ENCODE data around the gene TBX10.
"Not testable (repeated sequence)": the region's sequence is repeated elsewhere in the genome, so short reads cannot be mapped to it uniquely, and the experiment has no call there.

The TBX10 gene

GRCh38 chr11:67621928-67622327 is 17.6 kb downstream of the TBX10 start:
- H3K9me3 ChIP-seq (ENCODE audit: control insufficient read depth, insufficient read depth, low read length); H3K36me3 ChIP-seq (ENCODE audit: control insufficient read depth, insufficient read depth, low read length); H3K4me1 ChIP-seq (ENCODE audit: control insufficient read depth, insufficient read depth, low read length); H3K27me3 ChIP-seq (ENCODE audit: control insufficient read depth, insufficient read depth, low read length); DNase-seq (ENCODE audit: low read depth, low spot score); H3K27ac ChIP-seq (ENCODE audit: low read length): not testable (repeated sequence)
- peak overlapping the region; percentile 19; the same call in 1 of the 2 replicates for H3K4me3 ChIP-seq (ENCODE audit: low read length)
- no CpG with 5 or more reads among the region's 3 CpGs for WGBS (ENCODE audit: insufficient coverage, insufficient read length)

- H3K9me3 ChIP-seq (ENCODE audit: control insufficient read depth, insufficient read depth, low read length); H3K27ac ChIP-seq (ENCODE audit: low read length); H3K27me3 ChIP-seq (ENCODE audit: control insufficient read depth, insufficient read depth, low read length); DNase-seq (ENCODE audit: low read depth, low spot score); H3K36me3 ChIP-seq (ENCODE audit: control insufficient read depth, insufficient read depth, low read length); H3K4me1 ChIP-seq (ENCODE audit: control insufficient read depth, insufficient read depth, low read length): not testable (repeated sequence)
- H3K4me3 ChIP-seq (ENCODE audit: low read length), result peak overlapping the region; percentile 44; the same call in 1 of the 2 replicates
- no CpG with 5 or more reads among the region's 13 CpGs for WGBS (ENCODE audit: insufficient coverage, insufficient read length)
These were observed 18.9 kb downstream of the TBX10 start for GRCh38 chr11:67620621-67621020.

DNA sequence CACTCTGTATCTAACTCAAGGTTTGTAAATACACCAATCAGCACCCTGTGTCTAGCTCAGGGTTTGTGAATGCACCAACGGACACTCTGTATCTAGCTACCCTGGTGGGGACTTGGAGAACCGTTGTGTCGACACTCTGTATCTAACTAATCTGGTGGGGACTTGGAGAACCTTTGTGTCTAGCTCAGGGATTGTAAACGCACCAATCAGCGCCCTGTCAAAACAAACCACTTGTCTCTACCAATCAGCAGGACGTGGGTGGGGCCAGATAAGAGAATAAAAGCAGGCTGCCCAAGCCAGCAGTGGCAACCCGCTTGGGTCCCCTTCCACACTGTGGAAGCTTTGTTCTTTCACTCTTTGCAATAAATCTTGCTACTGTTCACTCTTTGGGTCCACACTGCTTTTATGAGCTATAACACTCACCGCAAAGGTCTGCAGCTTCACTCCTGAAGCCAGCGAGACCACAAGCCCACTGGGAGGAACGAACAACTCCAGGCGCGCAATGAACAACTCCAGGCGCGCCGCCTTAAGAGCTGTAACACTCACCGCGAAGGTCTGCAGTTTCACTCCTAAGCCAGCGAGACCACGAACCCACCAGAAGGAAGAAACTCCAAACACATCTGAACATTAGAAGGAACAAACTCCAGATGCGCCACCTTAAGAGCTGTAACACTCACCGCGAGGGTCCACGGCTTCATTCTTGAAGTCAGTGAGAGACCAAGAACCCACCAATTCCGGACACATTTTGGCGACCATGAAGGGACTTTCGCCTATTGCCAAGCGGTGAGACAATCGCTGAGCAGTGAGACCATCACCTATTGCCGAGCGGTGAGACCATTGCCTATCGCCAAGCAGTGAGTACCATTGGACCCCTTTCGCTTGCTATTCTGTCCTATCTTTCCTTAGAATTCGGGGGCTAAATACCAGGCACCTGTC is 19.6 kb downstream of the TBX10 start:
- H3K9me3 ChIP-seq (ENCODE audit: control insufficient read depth, insufficient read depth, low read length); H3K27ac ChIP-seq (ENCODE audit: low read length); H3K27me3 ChIP-seq (ENCODE audit: control insufficient read depth, insufficient read depth, low read length); H3K36me3 ChIP-seq (ENCODE audit: control insufficient read depth, insufficient read depth, low read length); DNase-seq (ENCODE audit: low read depth, low spot score): not testable (repeated sequence)
- Histone ChIP-seq H3K4me3 (ENCODE audit: low read length) (peak overlapping the region; percentile 44; the same call in 1 of the 2 replicates), H3K4me1 (ENCODE audit: control insufficient read depth, insufficient read depth, low read length) (peaks cover 10% of the 10 kb centered on the region)
- no CpG with 5 or more reads among the region's 33 CpGs for WGBS (ENCODE audit: insufficient coverage, insufficient read length)

DNA sequence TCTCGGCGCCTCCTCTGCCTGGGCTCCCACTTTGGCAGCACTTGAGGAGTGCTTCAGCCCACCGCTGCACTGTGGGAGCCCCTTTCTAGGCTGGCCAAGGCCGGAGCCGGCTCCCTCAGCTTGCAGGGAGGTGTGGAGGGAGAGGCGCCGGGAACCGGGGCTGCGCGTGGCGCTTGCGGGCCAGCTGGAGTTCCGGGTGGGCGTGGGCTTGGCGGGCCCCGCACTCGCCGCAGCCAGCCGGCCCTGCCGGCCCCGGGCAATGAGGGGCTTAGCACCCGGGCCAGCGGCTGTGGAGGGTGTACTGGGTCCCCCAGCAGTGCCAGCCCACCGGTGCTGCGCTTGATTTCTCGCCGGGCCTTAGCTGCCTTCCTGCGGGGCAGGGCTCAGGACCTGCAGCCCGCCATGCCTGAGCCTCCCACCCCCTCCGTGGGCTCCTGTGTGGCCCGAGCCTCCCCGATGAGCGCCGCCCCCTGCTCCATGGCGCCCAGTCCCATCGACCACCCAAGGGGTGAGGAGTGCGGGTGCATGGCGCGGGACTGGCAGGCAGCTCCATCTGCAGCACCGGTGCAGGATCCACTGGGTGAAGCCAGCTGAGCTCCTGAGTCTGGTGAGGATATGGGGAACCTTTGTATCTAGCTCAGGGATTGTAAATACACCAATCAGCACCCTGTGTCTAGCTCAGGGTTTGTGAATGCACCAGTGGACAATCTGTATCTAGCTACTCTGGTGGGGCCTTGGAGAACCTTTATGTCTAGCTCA is 20.5 kb downstream of the TBX10 start:
- not testable (repeated sequence) for H3K27ac ChIP-seq (ENCODE audit: low read length); DNase-seq (ENCODE audit: low read depth, low spot score); H3K9me3 ChIP-seq (ENCODE audit: control insufficient read depth, insufficient read depth, low read length); H3K36me3 ChIP-seq (ENCODE audit: control insufficient read depth, insufficient read depth, low read length); H3K27me3 ChIP-seq (ENCODE audit: control insufficient read depth, insufficient read depth, low read length); H3K4me3 ChIP-seq (ENCODE audit: low read length)
- H3K4me1 ChIP-seq (ENCODE audit: control insufficient read depth, insufficient read depth, low read length), result peaks cover 15% of the 10 kb centered on the region
- no CpG with 5 or more reads among the region's 40 CpGs for WGBS (ENCODE audit: insufficient coverage, insufficient read length)

- Histone ChIP-seq H3K27ac (ENCODE audit: low read length) (no peak overlapping the region), H3K4me1 (ENCODE audit: control insufficient read depth, insufficient read depth, low read length) (peaks cover 15% of the 10 kb centered on the region), H3K36me3 (ENCODE audit: control insufficient read depth, insufficient read depth, low read length) (peaks cover under 1% of the 10 kb centered on the region; the same call in 1 of the 2 replicates), H3K27me3 (ENCODE audit: control insufficient read depth, insufficient read depth, low read length) (no peaks in the 10 kb centered on the region), H3K9me3 (ENCODE audit: control insufficient read depth, insufficient read depth, low read length) (no peaks in the 10 kb centered on the region), H3K4me3 (ENCODE audit: low read length) (no peak overlapping the region)
- no CpG with 5 or more reads among the region's 7 CpGs for WGBS (ENCODE audit: insufficient coverage, insufficient read length)
- no peak for DNase-seq (ENCODE audit: low read depth, low spot score)
These were observed 22.2 kb downstream of the TBX10 start for GRCh38 chr11:67617243-67617953.

- no CpG with 5 or more reads among the region's 11 CpGs for WGBS (ENCODE audit: insufficient coverage, insufficient read length)
- no peak overlapping the region for H3K27ac ChIP-seq (ENCODE audit: low read length)
These were observed 22.9 kb downstream of the TBX10 start for GRCh38 chr11:67616431-67617242.

GRCh38 chr11:67615728-67616430 is 23.7 kb downstream of the TBX10 start:
- no CpG with 5 or more reads among the region's 34 CpGs for WGBS (ENCODE audit: insufficient coverage, insufficient read length)
- DNase-seq (ENCODE audit: low read depth, low spot score), result no peak
- Histone ChIP-seq H3K36me3 (ENCODE audit: control insufficient read depth, insufficient read depth, low read length) (peaks cover 12% of the 10 kb centered on the region; the same call in 1 of the 2 replicates), H3K9me3 (ENCODE audit: control insufficient read depth, insufficient read depth, low read length) (no peaks in the 10 kb centered on the region), H3K27ac (ENCODE audit: low read length) (no peak overlapping the region), H3K4me3 (ENCODE audit: low read length) (no peak overlapping the region), H3K4me1 (ENCODE audit: control insufficient read depth, insufficient read depth, low read length) (peaks cover 15% of the 10 kb centered on the region), H3K27me3 (ENCODE audit: control insufficient read depth, insufficient read depth, low read length) (no peaks in the 10 kb centered on the region)

More at GRCh38 chr11:67616431-67617242, 22.9 kb downstream of the TBX10 start:
- no peak for DNase-seq (ENCODE audit: low read depth, low spot score)
- H3K4me1 ChIP-seq (ENCODE audit: control insufficient read depth, insufficient read depth, low read length), result peaks cover 15% of the 10 kb centered on the region
- no peaks in the 10 kb centered on the region for H3K27me3 ChIP-seq (ENCODE audit: control insufficient read depth, insufficient read depth, low read length)
- no peak overlapping the region for H3K4me3 ChIP-seq (ENCODE audit: low read length)
- H3K9me3 ChIP-seq (ENCODE audit: control insufficient read depth, insufficient read depth, low read length), result no peaks in the 10 kb centered on the region
- H3K36me3 ChIP-seq (ENCODE audit: control insufficient read depth, insufficient read depth, low read length), result peaks cover 7% of the 10 kb centered on the region; the same call in 1 of the 2 replicates

- no peak for DNase-seq (ENCODE audit: low read depth, low spot score)
- Histone ChIP-seq H3K4me1 (ENCODE audit: control insufficient read depth, insufficient read depth, low read length) (peaks cover 15% of the 10 kb centered on the region), H3K36me3 (ENCODE audit: control insufficient read depth, insufficient read depth, low read length) (peaks cover 12% of the 10 kb centered on the region; the same call in 1 of the 2 replicates), H3K9me3 (ENCODE audit: control insufficient read depth, insufficient read depth, low read length) (no peaks in the 10 kb centered on the region), H3K4me3 (ENCODE audit: low read length) (no peak overlapping the region), H3K27me3 (ENCODE audit: control insufficient read depth, insufficient read depth, low read length) (no peaks in the 10 kb centered on the region), H3K27ac (ENCODE audit: low read length) (no peak overlapping the region)
- no CpG with 5 or more reads among the region's 18 CpGs for WGBS (ENCODE audit: insufficient coverage, insufficient read length)
These were observed 24.5 kb downstream of the TBX10 start for GRCh38 chr11:67614730-67615714.

Measured in iPS DF 6.9 (cell line).